Measurements from ENCODE around the gene MNX1. TPM values are rescaled to one million over a fixed set of nuclear protein-coding genes. Genes with fewer than 3 reads are reported as not detected.

The MNX1 gene
- total and polyA plus RNA-seq, 10 of the 15 experiments (the other 5 are each of a cell fraction or from before 2014, with no cell fraction given), result 0.22 to 2.7 (median 1.3) TPM; not detected in 1

GRCh38 chr7:157044147-157044687 is 33.8 kb upstream of the MNX1 start:
- RAD21 ChIA-PET (ENCODE audit: unreplicated experiment), result no interaction called here
- H3K9ac ChIP-seq (ENCODE audit: control insufficient read depth, insufficient read depth, low read length), result no peak overlapping the region
- H3K4me3 ChIP-seq, result no peak overlapping the region
- WGBS (ENCODE audit: insufficient coverage, insufficient replicate concordance, low lambda C conversion rate, missing lambda C conversion rate), result 65% methylated on average over 17 of the region's 17 CpGs
- POLR2A ChIA-PET, result no interaction called here
- no peaks in the 10 kb centered on the region for H3K36me3 ChIP-seq (ENCODE audit: control insufficient read depth in 2 of 2, insufficient read depth in 2 of 2, low read length in 1 of 2)
- FAIRE-seq, result no peak
- BruUV-seq (replicated peaks), result no TSS peak
- CTCF ChIA-PET, result no interaction called here
- intact Hi-C loops (cut with micrococcal nuclease; ENCODE audit: unreplicated experiment), result no loop called here
- H3K27me3 ChIP-seq (replicated peaks in 1 of 2; ENCODE audit: control insufficient read depth in 2 of 2, insufficient read depth in 2 of 2, low read length in 1 of 2), result no peaks in the 10 kb centered on the region; a peak in 2 of 4 replicates
- no peaks in the 10 kb centered on the region for H4K20me1 ChIP-seq (ENCODE audit: control insufficient read depth, insufficient read depth)
- H3K79me2 ChIP-seq (ENCODE audit: control insufficient read depth, insufficient read depth, low read length), result no peaks in the 10 kb centered on the region
- TF ChIP-seq LARP7 (IDR thresholded peaks at IDR 0.05) (no peak), GATAD2B (conservative IDR thresholded peaks at IDR 0.05; ENCODE audit: low read depth) (no peak), RELA (IDR thresholded peaks at IDR 0.05; ENCODE audit: borderline replicate concordance, partially characterized antibody) (no peak), NBN (IDR thresholded peaks at IDR 0.05) (no peak), WRNIP1 (IDR thresholded peaks at IDR 0.05; ENCODE audit: borderline replicate concordance, low read depth, low read length) (no peak), ZBED1 (IDR thresholded peaks at IDR 0.05; ENCODE audit: borderline replicate concordance) (no peak), TBL1XR1 (IDR thresholded peaks at IDR 0.05; ENCODE audit: low read depth, low read length) (no peak), CHD1 (IDR thresholded peaks at IDR 0.05; ENCODE audit: low read depth, low read length) (no peak), MAX (IDR thresholded peaks at IDR 0.05; ENCODE audit: low read depth, low read length) (no peak), HSF1 (IDR thresholded peaks at IDR 0.05; ENCODE audit: low read depth, low read length) (no peak), ESRRA (IDR thresholded peaks at IDR 0.05; ENCODE audit: low read length) (no peak), ZBTB11 (CRISPR knock-in tag; IDR thresholded peaks at IDR 0.05) (no peak), BMI1 (IDR thresholded peaks at IDR 0.05; ENCODE audit: borderline replicate concordance) (no peak), CEBPB (IDR thresholded peaks at IDR 0.05; ENCODE audit: borderline replicate concordance in 1 of 2, low read depth in 2 of 2, low read length in 2 of 2) (no peak), E4F1 (IDR thresholded peaks at IDR 0.05; ENCODE audit: borderline replicate concordance, partially characterized antibody) (no peak), TCF12 (IDR thresholded peaks at IDR 0.05; ENCODE audit: low read depth, low read length) (no peak), HCFC1 (IDR thresholded peaks at IDR 0.05; ENCODE audit: low read length) (no peak), FOXK2 (IDR thresholded peaks at IDR 0.05) (no peak)
- in situ Hi-C loops (cut with MboI), result no loop called here
- SMC1A ChIA-PET (ENCODE audit: uncharacterized antibody, unreplicated experiment), result no interaction called here
- no peaks in the 10 kb centered on the region for H3K4me1 ChIP-seq (ENCODE audit: control insufficient read depth, insufficient read depth, low read length)
- no peak overlapping the region for H3K4me2 ChIP-seq (ENCODE audit: control insufficient read depth, insufficient read depth)
- no peak overlapping the region for H3K27ac ChIP-seq (ENCODE audit: control insufficient read depth, insufficient read depth)
- no peaks in the 10 kb centered on the region for H3K9me3 ChIP-seq (replicated peaks; ENCODE audit: control insufficient read depth, insufficient read depth, low read length)
- no peak overlapping the region for H2AFZ ChIP-seq (ENCODE audit: control insufficient read depth, low read depth, low read length)
- ATAC-seq, result no peak
- no peak for DNase-seq (ENCODE audit: low read depth, low spot score)
